ENCODE data around the gene AP1M1.

- TF ChIP-seq MAZ (IDR thresholded peaks at IDR 0.05; ENCODE audit: borderline replicate concordance, low read depth, low read length) (no peak), CTCF (conservative IDR thresholded peaks at IDR 0.05; ENCODE audit: low read depth, low read length) (no peak)
Observed at GRCh38 chr19:16225279-16226183, 27.8 kb downstream of the AP1M1 start.

Data from IMR-90 (cell line).